ENCODE data around the gene RABL2B.

RABL2B gene

GRCh38 chr22:50722716-50723428 is 60.6 kb downstream of the RABL2B start:
- no peak overlapping the region for H3K27ac ChIP-seq
- TF ChIP-seq ZFX (IDR thresholded peaks at IDR 0.05) (no peak), CTCF (conservative IDR thresholded peaks at IDR 0.05) (no peak)

DNA sequence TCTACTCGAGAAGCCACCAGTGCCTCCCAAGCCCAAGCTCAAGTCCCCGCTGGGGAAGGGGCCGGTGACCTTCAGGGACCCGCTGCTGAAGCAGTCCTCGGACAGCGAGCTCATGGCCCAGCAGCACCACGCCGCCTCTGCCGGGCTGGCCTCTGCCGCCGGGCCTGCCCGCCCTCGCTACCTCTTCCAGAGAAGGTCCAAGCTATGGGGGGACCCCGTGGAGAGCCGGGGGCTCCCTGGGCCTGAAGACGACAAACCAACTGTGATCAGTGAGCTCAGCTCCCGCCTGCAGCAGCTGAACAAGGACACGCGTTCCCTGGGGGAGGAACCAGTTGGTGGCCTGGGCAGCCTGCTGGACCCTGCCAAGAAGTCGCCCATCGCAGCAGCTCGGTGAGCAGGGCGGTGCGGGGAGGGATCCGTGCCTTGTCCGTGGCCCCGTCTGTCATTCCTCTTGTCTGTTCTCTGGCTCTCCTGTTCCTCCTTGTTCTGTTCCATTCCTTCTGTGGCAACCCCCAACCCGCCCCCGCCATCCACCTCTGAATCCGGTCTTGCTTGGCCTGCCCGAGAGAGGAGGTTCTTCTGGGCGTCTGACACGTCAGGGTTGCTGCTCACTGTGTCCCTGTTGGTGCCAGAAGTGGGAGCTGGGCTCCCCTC is 61.3 kb downstream of the RABL2B start:
- TF ChIP-seq ZFX (IDR thresholded peaks at IDR 0.05) (no peak), CTCF (conservative IDR thresholded peaks at IDR 0.05) (no peak)
- no peak overlapping the region for H3K27ac ChIP-seq

DNA sequence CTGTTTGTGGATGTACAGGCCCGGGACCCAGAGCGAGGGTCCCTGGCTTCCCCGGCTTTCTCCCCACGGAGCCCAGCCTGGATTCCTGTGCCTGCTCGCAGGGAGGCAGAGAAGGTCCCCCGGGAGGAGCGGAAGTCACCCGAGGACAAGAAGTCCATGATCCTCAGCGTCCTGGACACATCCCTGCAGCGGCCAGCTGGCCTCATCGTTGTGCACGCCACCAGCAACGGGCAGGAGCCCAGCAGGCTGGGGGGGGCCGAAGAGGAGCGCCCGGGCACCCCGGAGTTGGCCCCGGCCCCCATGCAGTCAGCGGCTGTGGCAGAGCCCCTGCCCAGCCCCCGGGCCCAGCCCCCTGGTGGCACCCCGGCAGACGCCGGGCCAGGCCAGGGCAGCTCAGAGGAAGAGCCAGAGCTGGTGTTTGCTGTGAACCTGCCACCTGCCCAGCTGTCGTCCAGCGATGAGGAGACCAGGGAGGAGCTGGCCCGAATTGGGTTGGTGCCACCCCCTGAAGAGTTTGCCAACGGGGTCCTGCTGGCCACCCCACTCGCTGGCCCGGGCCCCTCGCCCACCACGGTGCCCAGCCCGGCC is 62.1 kb downstream of the RABL2B start:
- TF ChIP-seq ZFX (IDR thresholded peaks at IDR 0.05) (no peak), CTCF (conservative IDR thresholded peaks at IDR 0.05) (no peak)
- H3K27ac ChIP-seq = no peak overlapping the region

- no peak overlapping the region for H3K27ac ChIP-seq
- no peak for TF ChIP-seq ZFX (IDR thresholded peaks at IDR 0.05)
- TF ChIP-seq CTCF (conservative IDR thresholded peaks at IDR 0.05) = no peak
Observed at GRCh38 chr22:50720301-50721256, 62.9 kb downstream of the RABL2B start.

DNA sequence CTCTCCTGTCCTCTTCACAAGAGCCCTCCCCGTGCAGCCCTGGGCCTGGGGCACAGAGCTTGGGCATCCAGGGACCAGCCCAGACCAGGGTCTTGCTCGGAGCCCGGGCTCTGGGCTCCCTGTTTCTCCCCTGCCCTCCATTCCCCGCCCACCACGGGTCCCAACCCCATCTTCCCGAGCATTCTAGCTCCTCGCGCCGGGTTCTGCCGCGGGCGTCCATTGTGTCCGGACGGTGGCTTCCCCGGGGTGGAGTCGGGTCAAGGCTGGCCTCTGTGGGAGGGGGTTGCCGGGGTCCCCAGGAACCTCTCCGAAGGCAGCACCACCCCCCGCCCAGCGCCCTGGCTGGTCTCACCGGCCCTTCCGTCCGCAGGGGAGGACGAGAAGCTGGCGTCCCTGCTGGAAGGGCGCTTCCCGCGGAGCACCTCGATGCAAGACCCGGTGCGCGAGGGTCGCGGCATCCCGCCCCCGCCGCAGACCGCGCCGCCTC is 63.6 kb downstream of the RABL2B start:
- no peak for TF ChIP-seq ZFX (IDR thresholded peaks at IDR 0.05)
- no peak for TF ChIP-seq CTCF (conservative IDR thresholded peaks at IDR 0.05)
- no peak overlapping the region for H3K27ac ChIP-seq

GRCh38 chr22:50718352-50718709 is 65.1 kb downstream of the RABL2B start:
- TF ChIP-seq ZFX (IDR thresholded peaks at IDR 0.05) (no peak), CTCF (conservative IDR thresholded peaks at IDR 0.05) (no peak)

More at GRCh38 chr22:50718352-50718709, 65.1 kb downstream of the RABL2B start:
- no peak overlapping the region for H3K27ac ChIP-seq
